HG03439 (cell line): Measurements from ENCODE around the gene BTBD10.
A peak's percentile ranks its signal among the peaks of the same experiment; 100 is the strongest.

ENCODE experiments used
- ATAC-seq: cut with Tn5 transposase; IDR thresholded peaks from one replicate; pipeline ENCODE4 v1.9.1; 2021; ENCODE audit warnings: mild to moderate bottlenecking, moderate library complexity; ENCODE audit not compliant: unreplicated experiment

BTBD10 gene

GRCh38 chr11:13462901-13463778 is at the start of gene BTBD10:
BTBD10 (minus strand) TSS chr11:13463222; CDS start chr11:13445124, 18,098 bp downstream.
- ATAC-seq: peak; percentile 95

GRCh38 chr11:13503393-13503792 is 40.4 kb upstream of the BTBD10 start:
- ATAC-seq: no peak

GRCh38 chr11:13502492-13502891 is 39.5 kb upstream of the BTBD10 start:
- ATAC-seq: no peak

- no peak for ATAC-seq
Observed at GRCh38 chr11:13495929-13496328, 32.9 kb upstream of the BTBD10 start, which contains the start of gene PTH. PTH (minus strand) TSS chr11:13495997; CDS start chr11:13492855, 3,142 bp downstream.

GRCh38 chr11:13494051-13494450 is 31.0 kb upstream of the BTBD10 start:
- ATAC-seq: no peak

GRCh38 chr11:13487661-13488030 is 24.6 kb upstream of the BTBD10 start:
- peak; percentile 58 for ATAC-seq

GRCh38 chr11:13486926-13487660 is 24.1 kb upstream of the BTBD10 start:
- peak; percentile 95 for ATAC-seq

GRCh38 chr11:13480198-13480597 is 17.2 kb upstream of the BTBD10 start:
- ATAC-seq: no peak

- ATAC-seq: no peak
Observed at GRCh38 chr11:13479688-13480087, 16.7 kb upstream of the BTBD10 start.

- ATAC-seq: no peak
Observed at GRCh38 chr11:13475091-13475490, 12.1 kb upstream of the BTBD10 start.

GRCh38 chr11:13473013-13473722 is 10.1 kb upstream of the BTBD10 start:
- no peak for ATAC-seq

GRCh38 chr11:13468750-13469149 is 5.7 kb upstream of the BTBD10 start:
- no peak for ATAC-seq

- no peak for ATAC-seq
Observed at GRCh38 chr11:13465909-13466371, 2.9 kb upstream of the BTBD10 start.

GRCh38 chr11:13463779-13464290 is 813 bp upstream of the BTBD10 start:
- ATAC-seq: no peak

GRCh38 chr11:13462311-13462900 is 616 bp downstream of the BTBD10 start:
- peak; percentile 45 for ATAC-seq

- no peak for ATAC-seq
Observed at GRCh38 chr11:13461291-13461690, 1.7 kb downstream of the BTBD10 start.

- ATAC-seq: no peak
Observed at GRCh38 chr11:13450832-13451397, 12.1 kb downstream of the BTBD10 start.

- ATAC-seq: no peak
Observed at GRCh38 chr11:13449522-13449921, 13.5 kb downstream of the BTBD10 start.

GRCh38 chr11:13448876-13449275 is 14.1 kb downstream of the BTBD10 start:
- no peak for ATAC-seq

GRCh38 chr11:13446444-13446843 is 16.6 kb downstream of the BTBD10 start:
- ATAC-seq: no peak
